ENCODE measurements around the gene ADAMTS7.
"Not testable (repeated sequence)": the region's sequence is repeated elsewhere in the genome, so short reads cannot be mapped to it uniquely, and the experiment has no call there.

ADAMTS7 gene

DNA sequence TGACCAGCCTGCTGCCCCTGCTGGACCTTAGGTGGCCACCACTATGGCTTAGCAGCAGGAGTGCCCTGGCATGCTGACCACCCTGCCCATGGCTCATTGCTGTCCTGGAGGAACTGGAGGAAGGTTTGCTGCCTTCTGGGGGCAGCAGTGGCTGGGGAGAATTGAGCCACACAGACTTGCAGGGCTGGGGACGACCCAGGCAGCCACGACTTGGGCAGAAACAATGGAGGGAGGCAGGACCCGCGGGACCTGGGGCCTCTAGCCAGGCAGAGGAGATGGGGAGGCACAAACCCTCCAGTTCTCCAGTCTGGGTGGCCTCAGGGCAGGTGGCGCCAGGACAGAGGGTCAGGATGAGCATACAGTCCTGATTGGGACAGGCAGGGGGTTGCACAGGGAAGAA lies 32.8 kb downstream of the ADAMTS7 start:
- no peak for DNase-seq (ENCODE audit: low read depth)

DNA sequence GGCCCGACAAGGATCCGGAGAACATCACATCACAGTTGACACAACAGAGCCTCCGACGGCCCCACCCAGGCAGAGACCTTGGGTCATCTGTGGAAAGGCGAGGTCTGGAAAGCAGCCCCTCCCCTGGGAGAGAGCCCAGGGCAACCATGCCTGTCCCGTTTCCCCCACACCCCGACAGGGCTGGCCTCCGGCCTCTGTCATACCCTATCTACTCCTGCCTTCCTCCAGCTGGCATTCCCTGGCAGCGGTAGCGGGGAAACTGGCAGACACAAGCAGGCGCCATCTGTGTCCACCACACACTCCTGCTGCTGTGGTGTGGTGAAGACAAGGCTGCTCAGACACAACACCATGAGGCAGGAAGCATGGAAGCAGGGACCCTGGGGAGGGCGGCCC lies 33.3 kb downstream of the ADAMTS7 start:
- DNase-seq (ENCODE audit: low read depth) = not testable (repeated sequence)

DNA sequence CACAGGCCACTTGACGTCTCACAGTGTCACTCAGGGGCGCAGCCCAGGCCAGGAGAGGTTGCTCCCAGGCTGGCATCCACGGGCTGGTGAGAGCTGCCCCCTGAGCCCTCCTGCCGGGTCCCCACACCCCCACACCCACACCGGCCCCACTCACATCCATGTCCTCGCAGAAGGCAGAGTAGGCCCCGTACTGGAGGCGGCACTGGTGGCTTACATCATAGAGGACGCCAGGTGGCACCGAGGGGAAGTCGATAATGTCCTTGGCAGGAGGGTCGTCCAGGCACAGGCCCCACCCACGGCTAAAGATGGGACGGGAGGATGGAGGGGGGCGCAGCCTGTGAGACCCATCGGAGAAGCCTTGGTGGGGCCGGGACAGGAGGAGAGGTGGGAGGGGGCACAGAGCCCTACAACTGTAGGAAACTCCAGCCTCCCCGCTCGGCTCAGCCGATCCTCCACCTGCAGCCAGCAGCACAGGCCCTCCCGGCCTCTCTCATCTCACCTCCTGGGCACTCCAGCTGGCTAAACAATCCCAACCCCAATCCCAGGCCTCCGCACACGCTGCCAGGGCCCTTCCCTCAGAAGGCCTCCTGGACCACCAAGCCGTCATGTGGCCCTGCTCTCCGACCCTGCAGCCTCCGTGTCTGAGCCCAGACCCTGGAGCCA lies 33.8 kb downstream of the ADAMTS7 start:
- not testable (repeated sequence) for DNase-seq (ENCODE audit: low read depth)

DNA sequence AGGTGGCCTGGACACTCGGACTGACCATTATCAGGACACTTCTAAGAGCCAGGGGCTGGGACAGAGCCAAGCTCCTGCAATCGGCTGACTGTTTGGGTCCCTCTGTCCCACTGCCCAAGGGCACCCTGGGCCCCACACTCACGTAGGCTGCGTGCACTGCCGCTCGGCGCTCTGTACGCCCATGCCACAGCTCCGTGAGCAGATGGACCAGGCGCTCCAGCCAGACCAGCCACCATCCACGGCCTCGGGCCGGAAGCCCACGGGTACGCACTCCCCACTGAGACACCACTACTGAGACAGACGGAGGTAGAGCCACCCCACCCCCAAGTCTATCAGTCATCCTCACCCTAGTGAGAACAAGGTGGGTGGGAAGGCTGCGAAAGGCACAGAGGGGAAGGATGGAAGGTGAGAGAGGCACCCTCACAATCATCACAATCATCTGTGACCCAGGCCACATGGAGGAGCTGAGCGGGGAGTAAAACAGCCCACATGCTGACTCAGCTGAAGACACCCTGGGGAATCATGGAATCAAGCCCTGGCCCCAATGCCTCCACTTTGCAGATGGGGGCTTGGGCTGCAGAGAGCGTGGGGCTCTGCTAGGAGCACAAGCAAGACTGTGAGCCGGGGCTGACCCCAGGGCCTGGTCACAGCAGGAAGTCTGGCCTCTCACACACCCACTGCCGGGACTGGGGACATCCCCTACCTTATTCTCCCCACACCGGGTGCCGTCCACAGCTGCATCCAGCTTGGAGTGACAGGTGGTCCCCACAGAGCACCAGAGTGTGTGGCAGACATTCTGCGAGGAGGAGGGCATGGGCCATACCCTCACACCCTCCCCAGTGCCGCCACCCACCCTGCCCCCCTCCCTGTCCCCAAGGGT lies 35.0 kb downstream of the ADAMTS7 start:
- DNase-seq (ENCODE audit: low read depth) = not testable (repeated sequence)

GRCh38 chr15:78775472-78775871 lies 35.8 kb downstream of the ADAMTS7 start:
- DNase-seq (ENCODE audit: low read depth) = no peak

DNA sequence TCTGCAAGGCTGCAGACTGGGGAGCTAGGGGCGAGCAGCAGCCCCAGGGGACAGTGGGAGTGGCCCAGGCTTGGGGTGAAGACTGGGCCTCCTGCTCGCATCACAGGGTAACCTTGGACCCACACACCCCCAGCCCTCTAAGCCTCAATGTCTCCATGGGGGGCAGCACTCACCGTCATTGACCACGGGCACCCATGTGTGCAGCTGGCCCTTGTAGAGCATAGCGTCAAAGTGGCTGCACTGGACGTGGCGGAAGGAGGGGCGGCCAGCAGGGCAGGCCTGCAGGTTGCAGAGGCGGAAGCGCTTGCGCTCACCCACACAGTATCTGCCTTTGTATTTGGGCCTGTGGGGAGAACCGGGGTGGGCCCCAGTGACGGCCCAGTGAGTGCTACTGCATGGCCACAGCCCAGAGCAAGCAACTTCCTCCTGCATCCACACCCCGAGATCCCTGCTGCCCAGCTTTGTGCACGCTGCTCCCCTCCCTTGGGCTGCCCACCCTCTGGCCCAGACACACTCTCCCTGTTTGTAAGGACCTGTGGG lies 36.7 kb downstream of the ADAMTS7 start:
- not testable (repeated sequence) for DNase-seq (ENCODE audit: low read depth)

GRCh38 chr15:78773765-78774450 lies 37.4 kb downstream of the ADAMTS7 start:
- DNase-seq (ENCODE audit: low read depth) = not testable (repeated sequence)

- DNase-seq (ENCODE audit: low read depth) = no peak
Measured at GRCh38 chr15:78772738-78773137, 38.5 kb downstream of the ADAMTS7 start.

GRCh38 chr15:78771436-78772000 lies 39.7 kb downstream of the ADAMTS7 start:
- not testable (repeated sequence) for DNase-seq (ENCODE audit: low read depth)

DNA sequence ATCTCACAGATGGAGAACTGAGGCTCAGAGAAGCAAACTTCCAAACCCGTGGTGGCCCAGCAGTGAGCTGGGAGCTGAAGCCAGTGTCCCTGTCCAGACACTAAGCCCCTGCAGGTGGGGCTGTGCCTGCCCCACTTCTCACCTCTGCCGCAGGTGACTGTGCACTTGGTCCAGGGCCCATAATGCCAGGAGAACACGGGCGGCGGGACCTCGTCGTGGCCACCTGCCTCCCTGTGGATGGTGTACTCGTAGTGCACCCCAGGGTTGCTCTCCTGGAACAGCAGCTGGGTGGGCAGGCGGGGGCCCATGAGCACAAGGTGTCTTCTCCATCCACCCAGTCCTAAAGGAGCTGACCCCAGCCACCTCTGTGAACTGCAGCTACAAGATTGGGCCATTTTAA lies 40.2 kb downstream of the ADAMTS7 start:
- DNase-seq (ENCODE audit: low read depth) = not testable (repeated sequence)

DNA sequence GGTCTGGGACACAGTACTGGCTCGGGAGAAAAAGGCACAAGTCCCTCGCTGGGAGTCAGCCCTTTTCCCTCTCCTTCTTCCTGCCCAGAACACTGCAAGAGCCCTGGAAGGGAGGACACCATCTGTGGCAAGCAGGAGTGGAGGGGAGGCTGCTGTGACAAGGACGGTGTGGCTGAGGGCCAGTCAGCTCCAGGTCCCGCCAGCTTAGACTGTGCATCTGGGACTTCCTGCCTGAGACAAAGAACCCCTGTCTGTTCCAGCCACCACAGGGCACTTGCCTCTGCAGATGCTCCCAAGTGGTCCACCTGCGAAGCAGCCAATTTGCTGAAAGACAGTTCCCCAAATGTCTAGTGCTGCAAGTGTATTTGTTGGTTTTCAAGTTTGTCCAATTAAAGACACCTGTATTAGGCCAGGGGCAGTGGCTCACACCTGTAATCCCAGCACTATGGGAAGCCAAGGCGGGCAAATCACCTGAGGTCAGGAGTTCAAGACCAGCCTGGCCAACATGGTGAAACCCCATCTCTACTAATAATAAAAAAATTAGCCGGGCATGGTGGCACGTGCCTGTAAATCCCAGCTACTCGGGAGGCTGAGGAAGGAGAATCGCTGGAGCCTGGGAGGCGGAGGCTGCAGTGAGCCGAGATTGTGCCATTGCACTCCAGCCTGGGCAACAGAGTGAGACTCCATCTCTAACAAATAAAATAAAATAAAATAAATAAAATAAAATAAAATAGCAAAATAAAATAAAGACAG lies 41.6 kb downstream of the ADAMTS7 start:
- DNase-seq (ENCODE audit: low read depth) = not testable (repeated sequence)

DNA sequence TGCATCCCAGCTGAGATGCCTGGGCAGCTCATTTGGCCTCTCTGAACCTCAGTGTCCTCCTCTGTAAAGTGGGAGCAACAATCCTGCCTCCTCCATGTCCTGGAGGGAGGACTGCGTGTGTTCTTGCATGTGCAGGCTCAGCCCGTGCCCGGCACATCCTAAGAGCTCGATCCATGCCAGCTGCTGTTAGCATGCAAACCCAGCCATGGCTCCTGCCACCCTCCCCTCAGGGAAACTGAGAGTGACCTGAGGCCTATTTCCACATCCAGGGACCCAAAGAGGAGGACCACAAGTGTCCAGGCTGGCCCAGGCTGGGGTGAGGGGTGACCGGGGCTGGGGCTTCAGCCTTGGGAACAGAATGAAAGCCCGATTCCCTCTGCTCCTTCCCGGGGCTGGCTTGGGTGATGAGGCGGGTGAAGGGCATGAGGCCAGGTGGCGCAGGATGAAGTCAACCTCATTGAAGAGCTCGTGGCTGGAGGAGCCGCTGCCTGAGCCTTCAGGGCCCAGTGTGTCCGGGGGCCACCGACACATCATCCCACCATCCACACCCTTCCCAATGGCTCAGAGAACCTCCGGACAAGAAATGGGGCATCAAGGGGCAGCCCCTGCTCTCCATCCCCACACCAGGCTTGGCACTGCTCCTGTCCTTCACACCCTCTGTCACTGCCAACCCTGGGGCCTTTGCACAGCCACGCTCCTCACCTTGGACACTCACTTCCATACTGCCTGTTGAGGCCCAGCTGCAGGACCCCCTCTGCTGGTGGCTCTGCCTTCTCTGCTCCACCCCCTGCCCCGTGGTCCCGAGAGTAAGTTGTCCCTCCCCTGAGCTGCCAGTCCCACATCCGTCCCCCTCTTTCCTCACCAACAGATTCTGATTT lies 42.5 kb downstream of the ADAMTS7 start:
- DNase-seq (ENCODE audit: low read depth) = no peak

- DNase-seq (ENCODE audit: low read depth) = no peak
Measured at GRCh38 chr15:78768096-78768495, 43.2 kb downstream of the ADAMTS7 start.

DNA sequence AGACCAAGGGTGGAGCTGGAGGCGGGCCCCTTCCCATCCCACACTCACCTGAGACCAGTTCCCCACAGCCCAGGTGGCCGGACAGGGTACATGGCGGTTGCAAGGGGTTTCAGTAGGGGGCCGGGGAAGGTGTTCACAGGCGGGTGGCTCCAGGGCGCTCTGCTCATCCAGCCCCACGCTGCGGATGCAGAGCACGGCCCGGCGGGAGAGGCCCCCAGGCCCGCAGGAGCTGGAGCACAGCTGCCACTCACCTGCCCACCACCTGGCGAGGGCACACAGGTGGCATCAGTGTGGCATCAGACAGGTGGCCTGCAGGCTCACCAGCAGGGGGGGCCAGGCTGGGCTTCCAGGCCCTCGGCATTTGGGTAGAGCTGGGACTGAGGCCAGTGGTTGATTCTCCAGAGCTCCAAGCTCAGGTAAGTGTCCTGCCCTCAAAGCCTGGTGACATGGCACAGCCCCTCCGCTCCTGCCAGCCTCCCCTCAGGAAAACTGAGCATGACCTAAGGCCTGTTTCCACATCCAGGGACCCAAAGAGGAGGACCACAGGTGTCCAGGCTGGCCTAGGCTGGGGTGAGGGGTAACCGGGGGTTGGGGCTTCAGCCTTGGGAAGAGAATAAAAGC lies 43.8 kb downstream of the ADAMTS7 start:
- DNase-seq (ENCODE audit: low read depth) = no peak

DNA sequence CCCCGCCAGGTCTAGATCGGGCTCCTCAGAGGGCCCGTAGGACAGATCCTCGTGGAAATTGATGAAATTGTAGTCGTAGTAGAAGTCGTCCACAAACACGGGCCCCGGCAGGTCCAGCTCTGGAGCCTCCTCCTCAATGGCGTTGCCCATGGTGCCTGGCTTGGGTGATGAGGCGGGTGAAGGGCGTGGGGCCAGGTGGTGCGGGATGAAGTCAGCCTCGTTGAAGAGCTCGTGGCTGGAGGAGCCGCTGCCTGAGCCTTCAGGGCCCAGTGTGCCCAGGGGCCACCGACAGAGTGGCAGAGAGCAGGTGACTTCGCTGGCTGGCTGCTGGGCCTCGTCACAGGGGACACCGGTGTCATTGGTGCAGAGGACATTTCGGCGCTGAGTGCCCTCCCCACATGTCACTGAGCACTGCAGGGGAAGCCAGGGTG lies 44.6 kb downstream of the ADAMTS7 start:
- DNase-seq (ENCODE audit: low read depth) = not testable (repeated sequence)

GRCh38 chr15:78766041-78766440 lies 45.2 kb downstream of the ADAMTS7 start:
- DNase-seq (ENCODE audit: low read depth) = no peak

DNA sequence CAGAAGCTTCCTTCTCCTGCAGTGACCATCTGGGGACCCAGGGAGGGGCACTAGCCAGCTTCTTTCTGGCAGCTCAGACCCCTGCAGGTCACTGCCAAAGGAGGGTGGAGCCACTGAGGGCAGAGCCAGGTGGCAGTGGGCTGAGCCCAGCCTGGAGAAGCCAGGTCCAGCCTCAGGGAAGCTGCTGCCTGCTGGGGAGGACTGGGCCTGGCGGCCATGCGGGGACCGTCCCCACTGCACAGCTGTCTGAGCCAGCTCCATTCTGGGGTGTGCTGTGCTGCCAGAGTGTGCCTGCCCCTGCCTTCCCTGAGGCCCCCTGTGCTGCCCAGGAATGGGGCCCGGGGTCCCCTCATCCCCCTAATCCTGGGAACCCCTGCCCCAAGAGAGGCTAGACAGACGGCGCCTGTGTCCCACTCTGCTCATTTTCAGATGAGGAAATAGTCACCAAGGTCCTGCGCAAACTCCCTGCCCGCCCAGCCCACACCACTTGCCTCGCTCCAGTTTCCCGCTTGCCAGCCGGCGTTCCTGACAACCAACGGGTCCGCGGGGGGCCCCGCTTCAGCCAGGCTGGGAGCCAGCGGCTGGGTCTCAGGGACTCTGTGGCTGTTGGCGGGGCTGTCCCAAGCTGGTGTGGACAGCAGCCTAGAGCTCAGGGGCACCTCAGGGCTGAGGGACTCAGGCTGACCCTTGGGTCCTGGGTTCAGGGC lies 46.0 kb downstream of the ADAMTS7 start:
- DNase-seq (ENCODE audit: low read depth) = not testable (repeated sequence)

DNA sequence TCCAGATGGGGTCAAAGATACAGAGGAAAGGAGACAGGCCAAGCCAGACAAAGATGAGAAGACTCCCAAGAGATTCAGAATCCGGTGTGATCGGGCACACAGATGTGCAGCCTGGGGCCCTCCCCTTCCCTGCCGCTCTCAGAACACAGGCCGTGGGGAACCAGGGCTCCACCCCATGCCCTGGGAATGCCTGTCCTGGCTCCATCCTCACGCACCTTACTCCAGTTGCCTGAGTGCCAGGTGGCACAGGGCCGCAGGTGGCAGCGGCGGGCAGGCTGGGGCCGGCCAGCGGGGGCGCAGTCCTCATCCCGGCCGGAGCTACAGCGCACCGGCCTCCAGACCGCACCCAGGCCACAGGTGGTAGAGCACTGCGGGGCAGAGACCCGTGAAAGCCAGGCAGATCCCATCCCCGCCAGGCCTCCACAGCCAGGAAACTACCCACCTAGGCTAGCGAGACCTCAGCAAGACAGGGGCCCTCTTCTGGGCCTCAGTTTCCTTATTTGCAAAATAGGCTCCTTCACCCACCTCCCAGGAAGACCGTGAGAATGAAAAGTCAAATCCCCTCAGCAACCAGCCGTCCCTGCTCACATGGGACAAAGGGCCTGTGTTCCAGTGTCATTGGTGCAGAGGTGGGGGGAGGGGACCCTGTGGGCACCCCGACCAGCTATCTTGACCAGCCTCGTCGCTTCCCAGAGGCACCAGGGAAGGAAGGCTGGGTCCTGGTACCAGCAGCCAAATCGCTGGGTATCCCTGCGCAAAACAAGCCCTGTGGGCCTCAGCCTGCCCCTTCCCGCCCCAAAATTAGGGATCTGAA lies 46.7 kb downstream of the ADAMTS7 start:
- not testable (repeated sequence) for DNase-seq (ENCODE audit: low read depth)

Measured in stimulated activated CD8-positive, alpha-beta memory T cell treated with anti-CD3 and anti-CD28 coated beads, Interleukin-12 subunit alpha, Interleukin-12 subunit beta, amount 100 ng/mL, for 4 hours (primary cell).